Measurements from ENCODE around the gene WDR93. TPM values are rescaled to one million over a fixed set of nuclear protein-coding genes. Genes with fewer than 3 reads are reported as not detected.

WDR93 gene
- total and polyA plus RNA-seq, 2 of the 4 experiments (the other 2 are of a cell fraction) = not detected

DNA sequence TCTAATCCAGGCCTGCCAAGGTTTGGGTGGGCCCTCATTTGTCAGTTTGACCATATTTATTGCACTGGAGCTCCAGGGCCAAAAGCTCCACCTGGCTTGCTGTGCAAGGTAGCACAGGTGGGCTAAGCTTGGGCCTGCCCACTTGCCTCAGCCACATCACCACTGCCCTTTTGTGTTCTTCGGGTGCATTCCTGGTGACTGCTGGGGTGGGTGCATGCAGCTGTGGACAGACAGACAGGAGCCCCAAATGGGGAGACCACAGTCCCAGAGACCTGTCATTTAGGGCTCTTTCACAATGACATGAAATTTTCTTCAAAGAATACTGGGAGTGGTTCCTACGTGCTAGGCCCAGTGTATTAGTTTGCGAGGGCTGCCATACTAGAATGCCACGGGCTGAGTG is 88.2 kb downstream of the WDR93 start:
- no peaks in the 10 kb centered on the region for H4K20me1 ChIP-seq (ENCODE audit: insufficient read depth, low read length)
- H2BK15ac ChIP-seq (ENCODE audit: low read depth, low read length) = no peak overlapping the region
- WGBS, 2 experiments (ENCODE audit: extremely low coverage in 2 of 2, insufficient read length in 1 of 2) = no CpG with 5 or more reads among the region's 4 CpGs
- H3K14ac ChIP-seq (replicated peaks; ENCODE audit: low read depth, low read length) = no peak overlapping the region
- no peak overlapping the region for H3K18ac ChIP-seq (ENCODE audit: low read depth, low read length)
- no peaks in the 10 kb centered on the region for H3K9me3 ChIP-seq (ENCODE audit: control insufficient read depth, insufficient read depth, low read length)
- H3K9me1 ChIP-seq (ENCODE audit: insufficient read depth, low read length) = peaks cover 2% of the 10 kb centered on the region; the same call in 1 of the 2 replicates
- BruUV-seq (replicated peaks) = no TSS peak
- H2BK5ac ChIP-seq (ENCODE audit: low read depth, low read length, poor library complexity, severe bottlenecking) = no peak overlapping the region
- H3K36me3 ChIP-seq (ENCODE audit: control insufficient read depth, insufficient read depth, low read length) = peaks cover under 1% of the 10 kb centered on the region; the same call in 1 of the 2 replicates
- no peak for ATAC-seq (ENCODE audit: low read depth)
- DNase-seq = no peak
- H4K91ac ChIP-seq (ENCODE audit: insufficient read depth, low read depth, low read length) = no peak overlapping the region
- H2AFZ ChIP-seq (replicated peaks; ENCODE audit: low read length, poor library complexity) = no peak overlapping the region
- H3K27me3 ChIP-seq (ENCODE audit: control insufficient read depth, insufficient read depth, low read length) = no peaks in the 10 kb centered on the region
- no peaks in the 10 kb centered on the region for H3K79me1 ChIP-seq (ENCODE audit: low read depth in 1 of 2, low read length in 2 of 2)
- H2BK120ac ChIP-seq (ENCODE audit: low read depth, low read length) = no peak overlapping the region
- H3K4me2 ChIP-seq (ENCODE audit: low read depth, low read length) = no peak overlapping the region
- H2AK5ac ChIP-seq (ENCODE audit: low read depth, low read length) = no peak overlapping the region
- H3K4me1 ChIP-seq (ENCODE audit: control insufficient read depth, insufficient read depth, low read length) = peaks cover 5% of the 10 kb centered on the region
- no peak overlapping the region for H3K9ac ChIP-seq (ENCODE audit: low read depth, low read length)
- ChIA-PET CTCF (no interaction called here), POLR2A (ENCODE audit: unreplicated experiment) (no interaction called here)
- TF ChIP-seq, protein P1, sequence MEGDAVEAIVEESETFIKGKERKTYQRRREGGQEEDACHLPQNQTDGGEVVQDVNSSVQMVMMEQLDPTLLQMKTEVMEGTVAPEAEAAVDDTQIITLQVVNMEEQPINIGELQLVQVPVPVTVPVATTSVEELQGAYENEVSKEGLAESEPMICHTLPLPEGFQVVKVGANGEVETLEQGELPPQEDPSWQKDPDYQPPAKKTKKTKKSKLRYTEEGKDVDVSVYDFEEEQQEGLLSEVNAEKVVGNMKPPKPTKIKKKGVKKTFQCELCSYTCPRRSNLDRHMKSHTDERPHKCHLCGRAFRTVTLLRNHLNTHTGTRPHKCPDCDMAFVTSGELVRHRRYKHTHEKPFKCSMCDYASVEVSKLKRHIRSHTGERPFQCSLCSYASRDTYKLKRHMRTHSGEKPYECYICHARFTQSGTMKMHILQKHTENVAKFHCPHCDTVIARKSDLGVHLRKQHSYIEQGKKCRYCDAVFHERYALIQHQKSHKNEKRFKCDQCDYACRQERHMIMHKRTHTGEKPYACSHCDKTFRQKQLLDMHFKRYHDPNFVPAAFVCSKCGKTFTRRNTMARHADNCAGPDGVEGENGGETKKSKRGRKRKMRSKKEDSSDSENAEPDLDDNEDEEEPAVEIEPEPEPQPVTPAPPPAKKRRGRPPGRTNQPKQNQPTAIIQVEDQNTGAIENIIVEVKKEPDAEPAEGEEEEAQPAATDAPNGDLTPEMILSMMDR (conservative IDR thresholded peaks at IDR 0.05; ENCODE audit: low read depth, low read length) = no peak
- no peak for TF ChIP-seq CHD1 (IDR thresholded peaks at IDR 0.05; ENCODE audit: low read depth, low read length)
- TF ChIP-seq, protein P2, sequence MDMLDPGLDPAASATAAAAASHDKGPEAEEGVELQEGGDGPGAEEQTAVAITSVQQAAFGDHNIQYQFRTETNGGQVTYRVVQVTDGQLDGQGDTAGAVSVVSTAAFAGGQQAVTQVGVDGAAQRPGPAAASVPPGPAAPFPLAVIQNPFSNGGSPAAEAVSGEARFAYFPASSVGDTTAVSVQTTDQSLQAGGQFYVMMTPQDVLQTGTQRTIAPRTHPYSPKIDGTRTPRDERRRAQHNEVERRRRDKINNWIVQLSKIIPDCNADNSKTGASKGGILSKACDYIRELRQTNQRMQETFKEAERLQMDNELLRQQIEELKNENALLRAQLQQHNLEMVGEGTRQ (IDR thresholded peaks at IDR 0.05; ENCODE audit: low read depth, low read length) = no peak
- TF ChIP-seq MXI1 (IDR thresholded peaks at IDR 0.05; ENCODE audit: borderline replicate concordance, low read depth, low read length) = no peak
- TF ChIP-seq MAFK (IDR thresholded peaks at IDR 0.05; ENCODE audit: low read depth, low read length) = no peak
- TF ChIP-seq, protein P3, sequence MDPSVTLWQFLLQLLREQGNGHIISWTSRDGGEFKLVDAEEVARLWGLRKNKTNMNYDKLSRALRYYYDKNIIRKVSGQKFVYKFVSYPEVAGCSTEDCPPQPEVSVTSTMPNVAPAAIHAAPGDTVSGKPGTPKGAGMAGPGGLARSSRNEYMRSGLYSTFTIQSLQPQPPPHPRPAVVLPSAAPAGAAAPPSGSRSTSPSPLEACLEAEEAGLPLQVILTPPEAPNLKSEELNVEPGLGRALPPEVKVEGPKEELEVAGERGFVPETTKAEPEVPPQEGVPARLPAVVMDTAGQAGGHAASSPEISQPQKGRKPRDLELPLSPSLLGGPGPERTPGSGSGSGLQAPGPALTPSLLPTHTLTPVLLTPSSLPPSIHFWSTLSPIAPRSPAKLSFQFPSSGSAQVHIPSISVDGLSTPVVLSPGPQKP (IDR thresholded peaks at IDR 0.05; ENCODE audit: borderline replicate concordance, low read depth, low read length) = no peak
- no peak for TF ChIP-seq MAZ (IDR thresholded peaks at IDR 0.05; ENCODE audit: borderline replicate concordance, low read depth, low read length)
- TF ChIP-seq NFE2L2 (IDR thresholded peaks at IDR 0.05; ENCODE audit: low read depth, low read length) = no peak
- TF ChIP-seq RFX5 (IDR thresholded peaks at IDR 0.05; ENCODE audit: low read depth, low read length) = no peak
- TF ChIP-seq FOS (IDR thresholded peaks at IDR 0.05; ENCODE audit: low read depth, low read length) = no peak
- TF ChIP-seq RAD21 (IDR thresholded peaks at IDR 0.05; ENCODE audit: low read length) = no peak
- TF ChIP-seq SMC3 (IDR thresholded peaks at IDR 0.05; ENCODE audit: low read depth, low read length) = no peak
- no peak for TF ChIP-seq RCOR1 (IDR thresholded peaks at IDR 0.05; ENCODE audit: insufficient replicate concordance, low read length)
- intact Hi-C loops (cut with micrococcal nuclease) = no loop called here
- no peak overlapping the region for H2AK9ac ChIP-seq (replicated peaks; ENCODE audit: low read depth, low read length, poor library complexity)
- H3K23ac ChIP-seq (ENCODE audit: low read depth, low read length) = no peak overlapping the region
- no peak overlapping the region for H3K56ac ChIP-seq (ENCODE audit: extremely low read depth, insufficient read depth, low read length)
- dilution Hi-C loops (cut with HindIII; ENCODE audit: low sequenced_read_pairs, unreplicated experiment) = no loop called here
- no peak overlapping the region for H4K8ac ChIP-seq (ENCODE audit: low read depth in 2 of 2, low read length in 2 of 2)
- no peak overlapping the region for H4K5ac ChIP-seq (ENCODE audit: low read depth, low read length)
- in situ Hi-C loops (cut with MboI; ENCODE audit: low sequenced_read_pairs) = no loop called here
- no peak overlapping the region for H3K4me3 ChIP-seq (ENCODE audit: insufficient read depth, low read depth, low read length)
- no peak overlapping the region for H3K4ac ChIP-seq (ENCODE audit: low read depth, low read length)
- no peak overlapping the region for H3K27ac ChIP-seq (ENCODE audit: insufficient read depth, low read length)
- no peak overlapping the region for H2BK20ac ChIP-seq (ENCODE audit: low read depth, low read length)

Data from IMR-90 (cell line).